ENCODE results near the gene POU3F1. TPM values are rescaled to one million over a fixed set of nuclear protein-coding genes. Genes with fewer than 3 reads are reported as not detected.

The POU3F1 gene
- total RNA-seq, 1 donor, result 0.10 TPM

GRCh38 chr1:38029685-38030511, 16.7 kb downstream of the POU3F1 start:
- Histone ChIP-seq H3K27me3 (ENCODE audit: insufficient read depth, low read length) (no peaks in the 10 kb centered on the region), H3K4me3 (ENCODE audit: low read length) (no peak overlapping the region), H3K9me3 (ENCODE audit: low read depth, low read length) (no peaks in the 10 kb centered on the region), H3K4me1 (ENCODE audit: insufficient read depth, low read length) (peaks cover 23% of the 10 kb centered on the region)

- Histone ChIP-seq H3K27me3 (ENCODE audit: insufficient read depth, low read length) (no peaks in the 10 kb centered on the region), H3K4me1 (ENCODE audit: insufficient read depth, low read length) (peaks cover 23% of the 10 kb centered on the region), H3K4me3 (ENCODE audit: low read length) (no peak overlapping the region), H3K9me3 (ENCODE audit: low read depth, low read length) (no peaks in the 10 kb centered on the region)
Measured at GRCh38 chr1:38029081-38029681, 17.4 kb downstream of the POU3F1 start.

- H3K27me3 ChIP-seq (ENCODE audit: insufficient read depth, low read length), result no peaks in the 10 kb centered on the region
- no peaks in the 10 kb centered on the region for H3K9me3 ChIP-seq (ENCODE audit: low read depth, low read length)
- no peak overlapping the region for H3K4me3 ChIP-seq (ENCODE audit: low read length)
- peaks cover 23% of the 10 kb centered on the region for H3K4me1 ChIP-seq (ENCODE audit: insufficient read depth, low read length)
Measured at GRCh38 chr1:38028671-38029070, 17.9 kb downstream of the POU3F1 start.

GRCh38 chr1:38028105-38028591, 18.4 kb downstream of the POU3F1 start:
- Histone ChIP-seq H3K4me3 (ENCODE audit: low read length) (no peak overlapping the region), H3K9me3 (ENCODE audit: low read depth, low read length) (no peaks in the 10 kb centered on the region), H3K27me3 (ENCODE audit: insufficient read depth, low read length) (no peaks in the 10 kb centered on the region), H3K4me1 (ENCODE audit: insufficient read depth, low read length) (peaks cover 23% of the 10 kb centered on the region)

GRCh38 chr1:38027201-38028104, 19.1 kb downstream of the POU3F1 start:
- H3K27me3 ChIP-seq (ENCODE audit: insufficient read depth, low read length), result no peaks in the 10 kb centered on the region
- H3K9me3 ChIP-seq (ENCODE audit: low read depth, low read length), result no peaks in the 10 kb centered on the region
- peaks cover 23% of the 10 kb centered on the region for H3K4me1 ChIP-seq (ENCODE audit: insufficient read depth, low read length)
- H3K4me3 ChIP-seq (ENCODE audit: low read length), result no peak overlapping the region

- no peaks in the 10 kb centered on the region for H3K27me3 ChIP-seq (ENCODE audit: insufficient read depth, low read length)
- peaks cover 23% of the 10 kb centered on the region for H3K4me1 ChIP-seq (ENCODE audit: insufficient read depth, low read length)
- H3K9me3 ChIP-seq (ENCODE audit: low read depth, low read length), result no peaks in the 10 kb centered on the region
- no peak overlapping the region for H3K4me3 ChIP-seq (ENCODE audit: low read length)
Measured at GRCh38 chr1:38026592-38027200, 19.9 kb downstream of the POU3F1 start.

GRCh38 chr1:38025664-38026063, 20.9 kb downstream of the POU3F1 start:
- no peaks in the 10 kb centered on the region for H3K9me3 ChIP-seq (ENCODE audit: low read depth, low read length)
- no peaks in the 10 kb centered on the region for H3K27me3 ChIP-seq (ENCODE audit: insufficient read depth, low read length)
- no peak overlapping the region for H3K4me3 ChIP-seq (ENCODE audit: low read length)
- H3K4me1 ChIP-seq (ENCODE audit: insufficient read depth, low read length), result peaks cover 20% of the 10 kb centered on the region

- H3K9me3 ChIP-seq (ENCODE audit: low read depth, low read length), result no peaks in the 10 kb centered on the region
- H3K4me1 ChIP-seq (ENCODE audit: insufficient read depth, low read length), result peaks cover 16% of the 10 kb centered on the region
- H3K27me3 ChIP-seq (ENCODE audit: insufficient read depth, low read length), result no peaks in the 10 kb centered on the region
- no peak overlapping the region for H3K4me3 ChIP-seq (ENCODE audit: low read length)
Measured at GRCh38 chr1:38025233-38025632, 21.4 kb downstream of the POU3F1 start.

GRCh38 chr1:38022810-38023209, 23.8 kb downstream of the POU3F1 start:
- H3K9me3 ChIP-seq (ENCODE audit: low read depth, low read length), result no peaks in the 10 kb centered on the region
- no peak overlapping the region for H3K4me3 ChIP-seq (ENCODE audit: low read length)
- H3K4me1 ChIP-seq (ENCODE audit: insufficient read depth, low read length), result no peaks in the 10 kb centered on the region
- no peaks in the 10 kb centered on the region for H3K27me3 ChIP-seq (ENCODE audit: insufficient read depth, low read length)

- H3K27me3 ChIP-seq (ENCODE audit: insufficient read depth, low read length), result no peaks in the 10 kb centered on the region
- no peak overlapping the region for H3K4me3 ChIP-seq (ENCODE audit: low read length)
- H3K9me3 ChIP-seq (ENCODE audit: low read depth, low read length), result no peaks in the 10 kb centered on the region
Measured at GRCh38 chr1:38021969-38022368, 24.6 kb downstream of the POU3F1 start.

GRCh38 chr1:38020396-38020795, 26.2 kb downstream of the POU3F1 start:
- H3K4me1 ChIP-seq (ENCODE audit: insufficient read depth, low read length), result no peaks in the 10 kb centered on the region
- no peaks in the 10 kb centered on the region for H3K27me3 ChIP-seq (ENCODE audit: insufficient read depth, low read length)
- H3K9me3 ChIP-seq (ENCODE audit: low read depth, low read length), result no peaks in the 10 kb centered on the region
- H3K4me3 ChIP-seq (ENCODE audit: low read length), result no peak overlapping the region

More at GRCh38 chr1:38021969-38022368, 24.6 kb downstream of the POU3F1 start:
- H3K4me1 ChIP-seq (ENCODE audit: insufficient read depth, low read length), result no peaks in the 10 kb centered on the region

- Histone ChIP-seq H3K9me3 (ENCODE audit: low read depth, low read length) (no peaks in the 10 kb centered on the region), H3K4me3 (ENCODE audit: low read length) (no peak overlapping the region), H3K4me1 (ENCODE audit: insufficient read depth, low read length) (peaks cover 6% of the 10 kb centered on the region), H3K27me3 (ENCODE audit: insufficient read depth, low read length) (no peaks in the 10 kb centered on the region)
Measured at GRCh38 chr1:38018864-38019343, 27.7 kb downstream of the POU3F1 start.

- peaks cover 24% of the 10 kb centered on the region for H3K4me1 ChIP-seq (ENCODE audit: insufficient read depth, low read length)
- no peak overlapping the region for H3K4me3 ChIP-seq (ENCODE audit: low read length)
- no peaks in the 10 kb centered on the region for H3K27me3 ChIP-seq (ENCODE audit: insufficient read depth, low read length)
- H3K9me3 ChIP-seq (ENCODE audit: low read depth, low read length), result no peaks in the 10 kb centered on the region
Measured at GRCh38 chr1:38015978-38016725, 30.4 kb downstream of the POU3F1 start.
